Fibroblast of gingiva (primary cell): ENCODE measurements around the gene NBEAL2.
"Not testable (repeated sequence)": the region's sequence is repeated elsewhere in the genome, so short reads cannot be mapped to it uniquely, and the experiment has no call there.

Experiments used
- DNase-seq: peaks from one replicate; pipeline ENCODE4 v3.0.0-alpha.2; 2011; ENCODE audit warnings: low read depth

Gene NBEAL2

DNA sequence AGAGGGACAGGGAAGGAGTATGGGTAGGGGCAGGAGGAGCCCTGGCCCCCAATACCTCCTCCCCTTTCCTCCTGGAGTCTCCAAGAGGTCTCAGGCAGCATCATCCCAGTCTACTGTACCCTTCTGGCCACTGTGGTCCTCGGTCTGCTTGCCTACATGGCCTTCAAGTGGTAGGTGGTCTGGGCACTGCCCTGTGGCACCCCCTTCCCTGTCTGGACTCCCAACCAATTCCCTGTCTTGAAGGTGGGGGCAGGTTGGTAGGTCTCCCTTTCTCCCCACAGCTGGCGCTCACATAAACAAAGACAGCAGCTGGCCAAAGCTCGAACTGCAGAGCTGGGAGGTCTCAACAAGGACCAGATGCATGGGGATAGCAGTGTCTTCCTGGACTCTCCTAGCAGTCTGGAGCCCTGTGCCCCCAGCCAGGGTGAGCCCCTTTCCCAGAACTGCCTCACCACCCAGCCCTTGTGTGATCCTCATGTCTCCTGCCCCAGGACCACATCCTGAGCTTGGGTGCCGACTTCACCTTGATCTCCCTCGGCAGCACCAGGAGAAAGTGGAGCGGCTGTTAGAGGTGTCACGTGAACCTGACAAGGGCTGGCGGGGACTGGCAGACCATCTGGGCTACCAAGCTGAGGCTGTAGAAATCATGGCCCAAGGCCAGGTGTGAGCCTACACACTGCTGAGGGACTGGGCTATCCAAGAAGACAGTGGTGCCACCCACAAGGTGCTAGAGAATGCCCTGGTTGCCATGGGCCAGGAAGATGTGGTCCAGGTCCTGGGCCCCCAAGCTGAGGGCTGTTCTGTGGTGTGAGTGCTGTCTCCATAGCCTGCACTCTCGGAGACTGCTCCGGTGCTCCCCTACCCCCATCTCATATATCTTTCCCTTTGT lies 33.1 kb downstream of the NBEAL2 start:
- DNase-seq: no peak

DNA sequence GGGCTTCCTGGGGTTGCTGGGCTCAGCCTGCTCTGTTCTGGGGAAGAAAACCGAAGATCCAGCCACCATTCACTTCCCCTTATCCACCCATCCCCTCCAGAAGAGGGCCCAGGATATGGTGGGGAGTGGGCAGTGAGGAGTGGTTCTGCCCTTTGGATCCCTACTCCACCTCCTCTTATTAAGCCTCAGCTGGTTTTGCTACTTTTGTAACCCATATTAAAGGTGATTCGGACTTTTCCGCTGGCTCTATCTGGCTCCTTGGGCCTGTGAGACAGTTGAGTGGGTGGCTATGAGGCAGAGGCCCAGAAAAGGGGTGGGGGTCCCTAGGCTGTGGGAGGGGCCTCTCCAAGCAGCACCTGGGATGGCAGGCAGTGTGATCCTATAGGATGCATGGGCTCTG lies 33.8 kb downstream of the NBEAL2 start:
- DNase-seq: no peak

DNA sequence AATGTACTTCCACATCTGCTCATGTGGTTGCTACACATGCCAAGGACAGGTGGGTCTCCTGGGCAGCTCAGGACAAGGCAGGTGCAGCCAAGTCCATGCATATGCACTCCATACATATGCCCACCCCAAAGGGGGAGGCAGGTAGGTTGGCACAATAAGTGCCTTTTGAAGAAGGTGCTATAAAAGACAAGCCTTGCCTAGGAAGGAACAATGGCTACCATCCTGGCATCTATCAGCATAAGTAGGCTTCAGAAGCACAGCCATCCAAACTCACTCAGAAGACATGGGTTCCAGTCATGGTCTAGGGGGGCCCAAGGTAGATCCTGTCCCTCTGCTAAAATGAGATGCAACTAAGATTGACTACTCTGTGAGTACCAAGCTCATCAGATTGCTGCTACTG lies 34.6 kb downstream of the NBEAL2 start:
- no peak for DNase-seq

DNA sequence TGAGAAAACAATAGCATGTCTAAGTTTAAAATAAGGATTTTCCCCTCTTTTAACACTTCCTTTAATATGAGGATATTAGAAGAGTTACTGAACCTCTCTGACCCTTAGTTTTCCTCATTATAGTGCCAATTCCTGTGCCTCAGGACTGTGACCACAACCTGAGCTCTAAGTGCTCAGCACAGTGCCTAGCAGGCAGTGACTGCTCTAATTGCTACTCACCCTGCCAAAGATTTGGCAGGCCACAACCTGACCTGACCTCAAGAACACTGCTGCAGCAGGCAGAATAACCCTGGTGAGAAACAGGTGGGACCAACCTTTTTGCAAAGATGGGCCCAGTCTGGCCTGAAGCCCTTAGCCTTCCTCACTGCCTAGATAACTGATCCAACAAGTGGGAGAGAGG lies 35.7 kb downstream of the NBEAL2 start:
- no peak for DNase-seq

DNA sequence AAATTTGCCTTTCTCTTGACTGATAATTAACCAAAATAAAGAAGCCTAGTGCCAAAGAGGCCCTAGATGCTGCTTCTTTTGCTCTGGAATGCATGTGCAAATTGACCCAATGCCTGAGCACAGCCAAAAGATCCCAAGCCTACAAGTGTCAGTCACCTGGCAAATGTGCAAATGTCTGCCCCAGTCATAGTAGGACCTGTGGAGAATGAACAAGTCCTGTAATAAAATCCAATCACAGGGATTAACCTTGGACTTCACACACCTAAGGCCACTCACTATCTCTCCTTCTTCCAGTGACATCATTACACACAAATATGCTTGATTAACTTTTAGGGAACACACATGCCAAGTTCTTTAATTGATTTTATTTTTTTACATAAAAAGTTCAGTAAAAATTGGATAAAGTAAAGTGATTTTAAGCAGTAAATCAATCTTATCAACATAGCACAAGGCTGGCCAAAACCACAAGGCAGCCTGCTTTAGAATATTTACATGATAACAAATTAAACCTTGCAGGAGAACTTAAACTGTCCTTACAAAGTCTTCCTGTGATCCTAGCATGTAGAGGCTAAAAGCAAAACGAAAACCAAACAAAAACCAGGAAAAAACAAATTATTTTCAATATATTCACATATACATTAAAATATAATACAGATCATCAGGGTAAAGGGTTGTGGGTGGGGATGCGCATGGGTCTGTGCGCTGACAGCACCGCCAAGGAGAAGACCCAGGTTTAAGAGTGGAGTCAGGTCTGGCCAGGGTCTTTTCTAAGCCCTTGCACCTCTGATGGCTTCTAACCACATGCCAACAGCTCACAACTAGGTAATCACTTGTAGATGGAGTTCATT lies 36.8 kb downstream of the NBEAL2 start:
- no peak for DNase-seq

DNA sequence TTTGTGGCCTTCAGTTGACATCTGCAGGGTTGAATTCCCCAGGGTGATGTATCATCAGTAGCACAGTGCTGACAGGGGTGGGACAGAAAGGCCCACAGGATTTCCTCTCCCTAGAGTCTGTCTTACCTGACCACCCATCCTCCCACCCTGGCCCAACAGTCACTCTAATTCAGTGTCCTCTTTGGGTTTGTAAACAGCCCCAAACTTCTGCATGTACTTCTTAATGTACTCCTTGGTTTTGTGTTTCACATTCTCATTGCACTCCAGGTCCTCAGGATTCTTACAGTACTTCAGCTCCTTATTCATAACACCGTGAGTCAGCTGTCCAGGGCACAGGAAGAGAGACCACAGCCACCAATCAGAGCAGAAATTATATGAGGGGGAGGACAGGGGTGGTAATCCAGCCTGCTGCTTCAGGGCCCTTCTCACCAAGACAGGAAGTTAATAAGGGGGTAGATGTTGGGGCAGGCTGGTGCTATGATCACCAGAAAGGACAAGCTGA lies 37.5 kb downstream of the NBEAL2 start:
- DNase-seq: peak; percentile 25

DNA sequence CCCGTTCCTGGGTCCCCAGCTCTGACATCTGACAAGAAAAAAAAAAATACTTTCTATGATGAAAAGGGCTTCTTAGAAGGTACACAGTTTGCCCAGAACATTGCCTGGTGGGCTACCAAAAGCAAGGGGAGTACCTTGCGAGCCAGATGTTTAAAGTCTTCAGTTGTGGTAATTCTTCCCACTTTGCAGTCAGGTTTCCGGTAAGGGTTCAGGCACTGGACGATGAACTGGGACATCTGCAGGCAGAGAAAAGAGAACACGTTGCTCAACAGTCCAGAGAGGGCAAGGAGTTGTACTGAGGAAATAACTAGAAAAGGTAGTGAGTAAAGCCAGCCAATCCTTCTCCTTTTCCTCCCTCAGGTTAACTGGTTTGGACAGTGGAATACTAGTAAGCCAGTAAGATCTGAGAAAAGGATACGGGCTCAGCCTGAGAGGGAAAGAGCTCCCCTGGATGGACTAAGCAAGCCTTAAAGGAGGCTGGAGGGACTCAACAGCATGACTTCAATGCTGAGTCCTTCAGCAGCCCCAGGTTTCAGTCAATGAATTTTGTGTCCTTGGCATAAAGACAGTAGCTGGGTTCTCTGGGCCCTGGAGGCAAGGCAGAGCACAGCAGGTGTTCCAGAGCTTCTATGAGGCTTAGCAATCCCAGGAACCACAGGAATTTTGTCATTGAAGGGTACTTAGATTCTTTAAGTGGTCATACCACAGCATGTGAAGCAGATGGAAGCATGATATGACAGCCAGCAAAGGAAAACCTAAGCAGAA lies 38.2 kb downstream of the NBEAL2 start:
- no peak for DNase-seq

DNA sequence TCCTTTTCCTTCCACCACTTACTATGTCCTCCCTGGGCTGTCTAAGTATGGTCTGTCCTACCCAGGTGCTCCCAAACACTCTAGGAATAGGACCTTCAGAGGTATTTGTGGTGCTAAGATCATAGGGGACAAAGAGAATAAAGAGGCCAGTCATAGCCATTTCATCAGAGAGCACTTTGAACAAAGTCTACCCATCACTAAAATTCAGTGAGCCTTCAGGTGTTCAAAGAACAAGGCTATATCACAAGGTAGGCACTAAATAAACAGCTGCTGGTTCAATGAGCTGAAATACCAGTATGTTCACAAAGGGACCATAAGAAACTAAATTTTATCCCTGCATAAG lies 38.8 kb downstream of the NBEAL2 start:
- DNase-seq: no peak

DNA sequence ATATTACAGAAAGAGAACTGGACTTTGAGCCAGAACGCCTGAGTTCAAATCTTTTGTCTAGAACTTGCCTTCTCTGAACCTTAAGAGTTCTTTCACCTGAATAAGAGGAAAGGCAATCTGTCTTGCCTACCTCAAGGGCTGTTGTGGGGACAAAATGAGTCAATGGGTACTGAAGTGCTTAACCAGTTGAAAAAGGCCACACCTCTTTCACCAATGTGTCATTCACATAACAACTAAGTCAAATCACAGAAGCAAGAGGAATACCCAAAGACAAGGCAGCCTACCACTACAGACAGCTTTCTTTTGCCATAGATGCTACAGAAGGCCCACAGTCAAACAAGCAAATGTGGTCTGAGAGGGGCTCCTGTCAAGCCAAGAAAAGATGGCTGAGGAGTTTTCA lies 39.7 kb downstream of the NBEAL2 start:
- DNase-seq: no peak

DNA sequence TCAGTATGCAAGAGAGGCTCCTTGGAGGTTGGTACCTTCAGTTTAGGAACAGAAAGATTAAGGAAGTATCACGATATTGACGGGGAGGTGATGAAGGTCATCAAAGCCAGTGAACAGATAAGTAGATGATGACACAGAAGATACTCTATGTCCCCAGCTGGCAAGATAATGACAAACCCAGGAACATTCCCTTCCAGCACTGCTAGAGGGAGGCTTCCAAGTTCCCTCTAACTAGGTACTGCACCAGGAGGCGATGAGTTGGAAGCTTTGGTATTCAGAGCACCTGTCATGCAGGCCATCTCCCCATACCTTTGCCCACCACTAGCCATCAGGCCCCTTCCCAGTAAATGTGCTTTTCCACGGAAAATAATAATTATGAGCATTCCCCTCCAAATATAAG lies 40.8 kb downstream of the NBEAL2 start:
- no peak for DNase-seq

DNA sequence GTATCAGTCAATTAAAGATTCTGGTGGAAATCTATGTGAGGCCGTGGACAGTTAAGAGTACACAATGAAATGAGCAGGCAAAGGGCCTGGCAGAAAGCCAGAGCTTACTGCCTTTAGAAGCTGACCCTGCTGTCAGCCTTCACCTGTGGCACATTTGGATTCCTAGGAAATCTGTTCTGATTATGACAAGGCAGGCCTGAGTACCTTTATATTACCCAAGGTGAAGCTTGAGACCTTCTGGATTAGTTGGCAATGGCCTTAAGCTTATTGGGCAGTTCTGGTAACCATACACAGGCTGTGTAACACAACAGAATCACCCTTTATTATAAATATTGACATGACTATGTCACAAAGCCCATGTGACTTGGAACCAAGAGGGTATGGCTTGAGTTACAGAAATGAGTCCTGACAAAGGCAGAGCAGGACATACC lies 43.2 kb downstream of the NBEAL2 start:
- peak; percentile 81 for DNase-seq

DNA sequence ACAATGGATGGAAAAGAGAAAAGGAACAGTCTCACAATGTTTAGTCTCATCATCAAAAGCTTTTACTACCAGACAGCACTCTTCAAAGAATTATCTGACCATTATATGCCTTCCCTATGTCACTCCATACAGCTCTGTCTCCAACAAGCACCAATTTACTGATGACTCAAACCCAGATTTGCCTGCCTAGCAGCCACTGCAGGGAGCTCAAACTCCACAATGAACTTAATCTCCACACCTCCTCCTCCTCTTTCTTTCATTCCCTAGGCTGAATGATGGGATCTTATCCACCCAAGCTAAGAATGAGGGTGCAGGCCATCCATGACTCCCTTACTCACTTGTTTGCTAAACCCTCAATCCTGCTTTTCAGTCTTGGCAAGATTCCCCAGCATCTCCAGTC lies 45.5 kb downstream of the NBEAL2 start:
- DNase-seq: no peak

DNA sequence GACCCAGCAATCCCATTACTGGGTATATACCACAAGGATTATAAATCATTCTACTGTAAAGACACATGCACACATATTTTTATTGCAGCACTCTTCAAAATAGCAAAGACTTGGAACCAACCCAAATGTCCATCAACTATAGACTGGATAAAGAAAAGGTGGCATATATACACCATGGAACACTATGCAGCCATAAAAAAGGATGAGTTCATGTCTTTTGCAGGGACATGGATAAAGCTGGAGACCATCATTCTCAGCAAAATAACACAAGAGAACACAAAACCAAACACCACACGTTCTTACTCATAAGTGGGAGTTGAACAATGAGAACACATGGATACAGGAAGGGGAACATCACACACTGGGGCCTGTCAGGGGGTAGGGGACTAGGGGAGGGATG lies 47.0 kb downstream of the NBEAL2 start:
- not testable (repeated sequence) for DNase-seq

DNA sequence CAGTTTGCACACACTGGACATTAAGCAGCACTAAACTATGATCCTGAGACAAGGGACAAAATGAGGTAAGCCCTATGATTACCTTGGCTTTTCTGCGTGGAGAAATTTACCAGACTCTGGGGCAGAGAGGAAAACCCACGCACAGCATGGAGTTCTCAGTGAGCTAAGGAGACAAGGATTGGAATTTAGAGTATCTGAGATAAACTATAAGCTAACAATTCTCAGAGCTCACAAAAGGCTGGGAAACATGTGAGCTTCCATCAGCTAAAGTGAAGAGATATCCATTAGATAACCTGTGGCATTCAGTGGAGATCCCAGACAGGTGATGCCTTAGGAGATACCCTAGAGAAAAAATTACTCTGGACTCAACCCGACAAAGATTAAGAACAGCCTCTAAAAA lies 48.7 kb downstream of the NBEAL2 start:
- no peak for DNase-seq

DNA sequence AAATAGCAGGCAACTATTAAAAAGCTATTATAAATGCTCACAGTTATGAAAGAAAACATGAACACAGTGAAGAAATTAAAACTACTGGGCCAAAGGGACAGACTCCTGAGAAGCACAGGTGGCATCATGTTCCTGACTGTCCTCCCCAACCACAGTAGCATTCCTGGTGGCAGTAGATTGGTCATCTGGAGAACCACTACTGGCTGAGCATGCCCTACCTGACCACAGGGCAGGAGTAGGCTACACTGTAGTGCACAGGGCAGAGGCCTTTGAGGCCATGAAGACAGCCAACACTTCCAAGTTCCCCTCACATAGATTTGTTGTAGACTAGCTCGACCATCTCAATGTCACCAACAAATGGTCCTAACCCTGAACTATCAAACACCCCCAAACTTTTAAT lies 49.2 kb downstream of the NBEAL2 start:
- no peak for DNase-seq

DNA sequence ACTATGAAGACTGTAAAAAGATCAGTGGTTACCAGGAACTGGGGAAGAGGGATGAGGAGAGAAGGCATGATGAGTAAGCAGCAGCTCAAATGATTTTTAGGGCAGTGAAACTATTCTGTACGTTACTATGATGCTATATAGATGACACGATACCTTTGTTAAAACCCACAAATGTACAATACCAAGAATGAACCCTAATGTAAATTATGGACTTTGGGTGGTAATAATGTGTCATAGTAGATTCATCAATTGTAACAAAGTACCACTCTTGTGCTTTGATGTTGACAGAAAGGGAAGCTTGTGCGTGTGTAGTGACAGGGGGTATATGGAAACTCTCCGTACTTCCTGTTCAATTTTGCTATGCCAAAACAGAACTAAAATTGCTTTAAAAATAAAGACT lies 51.6 kb downstream of the NBEAL2 start:
- DNase-seq: not testable (repeated sequence)

DNA sequence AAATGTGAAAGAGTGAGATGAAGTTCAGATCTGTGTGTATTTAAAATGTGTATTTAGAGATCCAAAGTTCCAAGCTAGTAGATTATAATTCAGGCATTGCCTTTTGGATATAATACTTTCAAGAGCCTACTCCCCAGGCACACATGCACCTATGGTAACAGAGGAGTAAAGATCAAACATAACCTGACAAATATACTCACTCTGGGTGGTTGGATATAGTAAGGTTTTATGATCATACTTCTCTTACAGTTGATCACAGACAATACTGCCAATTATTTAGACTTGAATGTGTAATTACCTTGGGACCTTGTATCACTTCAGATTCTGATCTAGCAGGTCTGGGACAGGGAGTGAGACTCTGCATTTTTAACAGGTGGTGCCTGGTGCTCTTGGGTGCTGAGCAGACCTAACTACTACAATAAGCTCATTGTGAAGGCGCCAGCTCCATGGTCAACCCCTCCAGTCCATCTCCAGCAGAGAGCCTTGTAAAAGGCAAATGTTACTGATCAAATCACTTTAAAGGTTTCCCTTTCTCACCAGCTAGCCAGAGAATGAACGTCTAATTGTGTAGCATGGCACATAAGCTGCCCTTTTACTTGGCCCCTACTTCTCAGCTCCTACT lies 55.5 kb downstream of the NBEAL2 start:
- DNase-seq: no peak

DNA sequence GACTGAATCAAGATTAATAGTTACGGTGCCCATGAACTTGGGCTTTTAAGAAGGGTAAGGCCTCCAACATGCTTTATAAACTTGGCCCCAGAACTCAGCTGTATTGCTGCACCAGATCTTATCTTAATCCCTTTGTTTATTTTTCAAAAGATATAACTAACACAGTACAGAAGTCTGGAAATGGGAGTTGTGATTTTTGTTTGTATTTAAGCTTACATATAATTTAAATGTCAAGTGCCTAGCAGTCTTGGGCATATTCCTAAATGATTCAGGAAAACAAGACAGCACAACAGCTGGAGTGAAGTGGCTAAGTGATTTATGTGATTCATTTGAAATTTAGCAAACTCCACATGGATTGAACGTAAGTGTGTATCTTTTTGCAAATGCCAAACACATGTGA lies 56.2 kb downstream of the NBEAL2 start:
- peak; percentile 57 for DNase-seq

DNA sequence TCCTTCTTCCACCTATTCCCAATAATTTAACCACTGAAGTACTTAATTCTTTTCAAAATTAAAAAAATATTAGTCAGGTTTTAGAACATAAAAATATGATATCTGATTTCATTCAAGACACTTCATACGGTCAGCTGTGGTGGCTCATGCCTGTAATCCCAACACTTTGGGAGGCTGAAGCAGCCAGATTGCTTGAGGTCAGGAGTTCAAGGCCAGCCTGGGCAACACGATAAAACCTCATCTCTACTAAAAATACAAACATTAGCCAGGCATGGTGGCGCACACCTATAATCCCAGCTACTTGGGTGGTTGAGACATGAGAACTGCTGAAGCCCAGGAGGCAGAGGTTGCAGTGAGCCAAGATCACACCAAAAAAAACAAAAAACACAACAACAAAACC lies 56.7 kb downstream of the NBEAL2 start:
- no peak for DNase-seq

DNA sequence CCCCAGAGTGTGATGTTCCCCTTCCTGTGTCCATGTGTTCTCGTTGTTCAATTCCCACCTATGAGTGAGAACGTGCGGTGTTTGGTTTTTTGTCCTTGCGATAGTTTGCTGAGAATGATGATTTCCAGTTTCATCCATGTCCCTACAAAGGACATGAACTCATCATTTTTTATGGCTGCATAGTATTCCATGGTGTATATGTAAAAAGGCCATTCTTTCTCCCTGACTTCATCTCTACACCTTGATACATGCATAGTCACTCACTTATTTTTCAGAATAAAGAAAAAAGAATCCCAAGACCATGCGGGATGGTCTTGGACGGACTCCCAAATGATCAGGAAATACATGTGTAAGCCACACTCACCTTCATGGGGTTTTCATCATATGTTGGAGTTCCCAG lies 57.8 kb downstream of the NBEAL2 start:
- DNase-seq: not testable (repeated sequence)

DNA sequence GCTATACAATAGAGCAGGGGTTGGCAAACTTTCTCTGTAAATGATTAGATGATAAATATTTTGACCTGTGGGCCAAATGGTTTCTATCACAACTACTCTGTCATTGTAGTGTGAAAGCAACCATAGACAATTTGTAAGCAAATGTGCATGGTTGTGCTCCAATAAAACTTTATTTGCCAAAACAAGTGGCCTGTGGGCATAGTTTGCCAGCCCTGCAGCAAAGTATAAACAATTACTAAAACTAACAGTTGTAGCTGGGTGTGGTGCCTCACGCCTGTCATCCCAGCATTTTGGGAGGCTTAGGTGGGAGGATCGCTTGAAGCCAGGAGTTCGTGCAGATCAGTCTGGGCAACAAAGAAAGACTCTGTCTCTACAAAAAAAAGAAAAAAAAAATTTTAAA lies 61.6 kb downstream of the NBEAL2 start:
- no peak for DNase-seq

DNA sequence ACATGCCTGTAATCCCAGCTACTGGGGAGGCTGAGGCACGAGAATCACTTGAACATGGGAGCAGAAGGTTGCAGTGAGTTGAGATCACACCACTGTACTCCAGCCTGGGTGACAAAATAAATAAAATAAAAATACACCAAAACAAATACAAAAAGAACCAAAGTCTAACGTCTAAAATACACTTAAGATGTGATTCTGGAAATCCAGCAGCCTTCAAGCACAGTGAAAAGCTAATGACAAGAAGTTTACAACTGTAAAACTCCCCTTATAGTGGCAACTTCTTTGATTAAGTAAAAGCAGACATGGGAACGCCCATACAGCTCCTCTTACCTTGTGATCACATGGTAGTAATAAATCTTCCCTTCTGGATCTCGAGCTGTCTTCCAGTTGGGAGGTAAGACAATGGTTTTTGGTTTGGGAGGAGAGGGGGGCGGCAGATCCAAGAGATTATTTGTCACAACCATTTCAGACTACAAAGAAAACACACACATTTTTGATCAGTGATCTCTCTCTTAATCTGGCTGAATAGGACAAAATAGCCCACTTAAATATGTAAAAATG lies 62.8 kb downstream of the NBEAL2 start:
- DNase-seq: no peak
